GM21360 (cell line): ENCODE data around the gene TTC38.
A peak's percentile ranks its signal among the peaks of the same experiment; 100 is the strongest.

ENCODE experiments used
- ATAC-seq: cut with Tn5 transposase; IDR thresholded peaks from one replicate; pipeline ENCODE4 v1.9.1; 2021; ENCODE audit warnings: mild to moderate bottlenecking, moderate library complexity; ENCODE audit not compliant: unreplicated experiment

The TTC38 gene

GRCh38 chr22:46276563-46276962 is 8.8 kb downstream of the TTC38 start:
- ATAC-seq: no peak

- ATAC-seq: no peak
These were observed 11.1 kb downstream of the TTC38 start for GRCh38 chr22:46278656-46279645.

GRCh38 chr22:46280063-46280817 is 12.4 kb downstream of the TTC38 start:
- no peak for ATAC-seq

- no peak for ATAC-seq
These were observed 13.3 kb downstream of the TTC38 start for GRCh38 chr22:46280999-46281623.

- no peak for ATAC-seq
These were observed 14.3 kb downstream of the TTC38 start for GRCh38 chr22:46281866-46282678.

- ATAC-seq: no peak
These were observed 18.2 kb downstream of the TTC38 start for GRCh38 chr22:46286006-46286405.

GRCh38 chr22:46286941-46287872 is 19.4 kb downstream of the TTC38 start:
- no peak for ATAC-seq

GRCh38 chr22:46287873-46288751 is 20.3 kb downstream of the TTC38 start:
- peak; percentile 58 for ATAC-seq

GRCh38 chr22:46288846-46289243 is 21.0 kb downstream of the TTC38 start:
- ATAC-seq: no peak

GRCh38 chr22:46289244-46289891 is 21.6 kb downstream of the TTC38 start:
- no peak for ATAC-seq

GRCh38 chr22:46290121-46290842 is 22.5 kb downstream of the TTC38 start:
- no peak for ATAC-seq

GRCh38 chr22:46290843-46291785 is 23.3 kb downstream of the TTC38 start:
- no peak for ATAC-seq

GRCh38 chr22:46292173-46292572 is 24.4 kb downstream of the TTC38 start:
- no peak for ATAC-seq

- ATAC-seq: no peak
These were observed 24.9 kb downstream of the TTC38 start for GRCh38 chr22:46292732-46293131.

- ATAC-seq: no peak
These were observed 25.9 kb downstream of the TTC38 start for GRCh38 chr22:46293577-46294260.

- no peak for ATAC-seq
These were observed 27.0 kb downstream of the TTC38 start for GRCh38 chr22:46294784-46295183.
